ENCODE measurements around the gene CACNA1D.

DNA sequence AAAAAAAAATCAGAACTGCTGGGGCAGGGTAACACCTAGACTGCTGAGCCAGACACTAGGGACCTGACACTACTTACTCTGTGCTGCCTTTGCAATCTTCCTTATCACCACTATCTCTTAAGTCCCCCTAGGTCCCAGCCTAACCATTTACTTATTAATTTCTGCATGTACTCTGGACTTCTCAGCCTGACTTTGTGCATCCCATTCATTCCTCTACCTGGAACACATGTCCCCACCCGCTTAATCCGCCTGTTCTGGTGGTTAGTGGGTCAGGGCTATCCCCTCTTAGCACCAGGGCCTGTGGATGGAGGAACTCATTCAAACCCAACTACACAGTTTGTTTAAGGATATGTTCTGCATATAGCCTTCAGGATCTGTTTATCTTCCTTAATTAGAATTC, 5.0 kb upstream of the CACNA1D start:
- TF ChIP-seq CTCF (IDR thresholded peaks at IDR 0.05; ENCODE audit: poor library complexity): no peak
- TF ChIP-seq EZH2 (IDR thresholded peaks at IDR 0.05; ENCODE audit: borderline replicate concordance): no peak
- no peak for TF ChIP-seq EZH2phosphoT487 (IDR thresholded peaks at IDR 0.05; ENCODE audit: low read depth, severe bottlenecking, unreplicated experiment)
